IgD-negative memory B cell (primary cell): ENCODE measurements around the gene PTH2R. TPM values are rescaled to one million over a fixed set of nuclear protein-coding genes. Genes with fewer than 3 reads are reported as not detected.
"Not testable (repeated sequence)": the region's sequence is repeated elsewhere in the genome, so short reads cannot be mapped to it uniquely, and the experiment has no call there.

Experiments
- H3K27ac Mint-ChIP-seq, 3 donors: one replicate each; pipeline ENCODE4 v1.8.0; 2020 to 2022; ENCODE audit warnings: mild to moderate bottlenecking in 3 of 3, mixed read lengths in 3 of 3, moderate library complexity in 1 of 3
- H3K27me3 Mint-ChIP-seq: one replicate; pipeline ENCODE4 v1.8.0; 2021; ENCODE audit warnings: mixed read lengths
- H3K36me3 Mint-ChIP-seq: one replicate; pipeline ENCODE4 v1.8.0; 2020; ENCODE audit warnings: mild to moderate bottlenecking, mixed read lengths
- H3K4me1 Mint-ChIP-seq, 3 donors: one replicate each; pipeline ENCODE4 v1.8.0; 2020 to 2022; ENCODE audit warnings: mixed read lengths in 3 of 3, mild to moderate bottlenecking in 1 of 3
- H3K4me3 Mint-ChIP-seq, 4 donors: one replicate each; pipeline ENCODE4 v1.8.0; 2020 to 2022; ENCODE audit warnings: mild to moderate bottlenecking in 4 of 4, mixed read lengths in 4 of 4, moderate library complexity in 3 of 4
- H3K9me3 Mint-ChIP-seq, 3 donors: one replicate each; pipeline ENCODE4 v1.8.0; 2020 to 2021; ENCODE audit warnings: mixed read lengths in 3 of 3, mild to moderate bottlenecking in 1 of 3
- polyA plus RNA-seq: library from polyadenylated mRNA; unstranded; fragments of 300-500 nt; fragmentation: Illumina TruSeq; gene quantifications from one replicate; pipeline ENCODE4 v1.2.3, GENCODE V29; 2021

The PTH2R gene
- polyA plus RNA-seq, 1 donor from 2014 or later = 0.23 TPM

GRCh38 chr2:208441951-208442350 is 35.4 kb downstream of the PTH2R start:
- Mint-ChIP-seq H3K27me3 (peaks cover 1% of the 10 kb centered on the region), H3K27ac (no peak overlapping the region), H3K36me3 (no peaks in the 10 kb centered on the region), H3K4me1 (no peaks in the 10 kb centered on the region), H3K4me3 (no peak overlapping the region), H3K9me3 (no peaks in the 10 kb centered on the region)

- not testable (repeated sequence) for H3K9me3 Mint-ChIP-seq, H3K36me3 Mint-ChIP-seq, H3K4me1 Mint-ChIP-seq, H3K27ac Mint-ChIP-seq, H3K4me3 Mint-ChIP-seq, H3K27me3 Mint-ChIP-seq
Observed at GRCh38 chr2:208447447-208447846, 40.9 kb downstream of the PTH2R start.

DNA sequence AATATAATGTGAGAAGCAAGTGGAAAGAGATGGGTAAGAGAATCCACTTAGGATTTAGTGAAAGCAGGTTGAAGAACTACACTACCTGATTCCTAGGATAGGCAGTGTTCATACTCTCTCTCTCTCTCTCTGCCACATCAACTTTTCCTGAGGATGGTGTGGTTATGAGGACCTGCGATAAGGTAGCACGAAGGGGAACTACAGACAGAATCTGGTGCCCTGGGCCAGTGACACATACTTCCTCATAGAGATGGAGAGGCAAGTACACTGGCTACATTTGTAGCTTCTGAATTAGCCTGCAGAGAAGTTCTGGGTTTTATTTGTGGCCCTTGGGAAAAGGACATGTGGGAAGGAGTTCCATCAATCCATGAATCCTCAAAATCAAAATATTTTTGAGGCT is 44.5 kb downstream of the PTH2R start:
- H3K27me3 Mint-ChIP-seq = no peaks in the 10 kb centered on the region
- H3K36me3 Mint-ChIP-seq = no peaks in the 10 kb centered on the region
- no peak overlapping the region for H3K4me3 Mint-ChIP-seq
- peaks cover 0 to 2% (median 0%) of the 10 kb centered on the region in 3 donors for H3K4me1 Mint-ChIP-seq
- H3K9me3 Mint-ChIP-seq = no peaks in the 10 kb centered on the region
- H3K27ac Mint-ChIP-seq = no peak overlapping the region

- Mint-ChIP-seq H3K27ac (no peak overlapping the region), H3K4me3 (no peak overlapping the region), H3K36me3 (no peaks in the 10 kb centered on the region), H3K9me3 (no peaks in the 10 kb centered on the region), H3K27me3 (no peaks in the 10 kb centered on the region), H3K4me1 (peaks cover 0 to 2% (median 0%) of the 10 kb centered on the region in 3 donors)
Observed at GRCh38 chr2:208454861-208455260, 48.3 kb downstream of the PTH2R start.

GRCh38 chr2:208463721-208464120 is 57.1 kb downstream of the PTH2R start:
- Mint-ChIP-seq H3K9me3 (no peaks in the 10 kb centered on the region), H3K27ac (no peak overlapping the region), H3K4me1 (no peaks in the 10 kb centered on the region), H3K36me3 (no peaks in the 10 kb centered on the region), H3K27me3 (no peaks in the 10 kb centered on the region), H3K4me3 (no peak overlapping the region)

DNA sequence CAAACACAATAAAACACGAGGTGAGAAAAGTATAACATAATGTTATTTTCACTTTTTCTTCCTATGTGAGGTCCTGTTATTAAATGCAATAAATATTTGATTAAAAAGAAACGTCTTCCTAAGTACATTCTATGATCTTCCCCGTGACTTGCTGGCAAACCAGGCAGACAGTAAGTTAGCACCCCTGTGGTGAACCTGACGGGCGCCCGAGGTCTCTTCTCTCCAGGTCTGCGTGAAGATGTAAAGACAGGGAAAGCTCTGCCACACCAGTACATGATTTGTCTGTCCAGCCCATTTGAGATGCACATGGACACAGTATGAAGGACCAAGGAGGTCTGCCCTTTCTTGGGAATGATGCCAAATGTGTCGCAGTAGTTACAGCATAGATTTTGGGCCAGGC is 57.6 kb downstream of the PTH2R start:
- H3K27me3 Mint-ChIP-seq = no peaks in the 10 kb centered on the region
- no peaks in the 10 kb centered on the region for H3K4me1 Mint-ChIP-seq
- no peak overlapping the region for H3K27ac Mint-ChIP-seq
- no peaks in the 10 kb centered on the region for H3K9me3 Mint-ChIP-seq
- no peak overlapping the region for H3K4me3 Mint-ChIP-seq
- no peaks in the 10 kb centered on the region for H3K36me3 Mint-ChIP-seq

- Mint-ChIP-seq H3K4me1 (no peaks in the 10 kb centered on the region), H3K4me3 (no peak overlapping the region), H3K27ac (no peak overlapping the region), H3K9me3 (no peaks in the 10 kb centered on the region), H3K27me3 (no peaks in the 10 kb centered on the region), H3K36me3 (no peaks in the 10 kb centered on the region)
Observed at GRCh38 chr2:208466151-208466919, 59.7 kb downstream of the PTH2R start.

DNA sequence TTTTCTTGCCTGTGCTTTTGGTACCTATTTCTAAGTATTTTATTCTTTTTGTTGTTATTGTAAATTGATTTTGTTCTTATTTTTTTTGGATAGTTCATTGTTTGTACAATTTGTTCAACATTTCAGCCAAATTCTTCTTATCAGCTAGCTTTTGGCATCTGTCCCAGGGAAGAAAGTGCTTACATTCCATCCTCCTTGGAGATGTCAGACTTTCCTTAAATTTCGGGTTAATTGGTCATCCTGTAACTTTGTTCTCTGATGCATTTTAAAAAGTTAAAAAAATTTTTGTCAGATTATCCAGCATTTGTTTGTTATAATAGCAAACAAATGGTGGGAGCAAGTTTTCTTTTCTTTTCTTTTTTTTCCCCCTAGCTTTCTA is 60.3 kb downstream of the PTH2R start:
- H3K27me3 Mint-ChIP-seq = no peaks in the 10 kb centered on the region
- H3K27ac Mint-ChIP-seq = no peak overlapping the region
- no peaks in the 10 kb centered on the region for H3K4me1 Mint-ChIP-seq
- H3K9me3 Mint-ChIP-seq = peaks cover 0 to under 1% (median 0%) of the 10 kb centered on the region in 3 donors
- no peaks in the 10 kb centered on the region for H3K36me3 Mint-ChIP-seq
- H3K4me3 Mint-ChIP-seq = no peak overlapping the region

- no peaks in the 10 kb centered on the region for H3K36me3 Mint-ChIP-seq
- no peak overlapping the region for H3K27ac Mint-ChIP-seq
- H3K27me3 Mint-ChIP-seq = no peaks in the 10 kb centered on the region
- no peaks in the 10 kb centered on the region for H3K4me1 Mint-ChIP-seq
- no peak overlapping the region for H3K4me3 Mint-ChIP-seq
- H3K9me3 Mint-ChIP-seq = peaks cover 0 to 2% (median 0%) of the 10 kb centered on the region in 3 donors
Observed at GRCh38 chr2:208467564-208467963, 61.0 kb downstream of the PTH2R start.

DNA sequence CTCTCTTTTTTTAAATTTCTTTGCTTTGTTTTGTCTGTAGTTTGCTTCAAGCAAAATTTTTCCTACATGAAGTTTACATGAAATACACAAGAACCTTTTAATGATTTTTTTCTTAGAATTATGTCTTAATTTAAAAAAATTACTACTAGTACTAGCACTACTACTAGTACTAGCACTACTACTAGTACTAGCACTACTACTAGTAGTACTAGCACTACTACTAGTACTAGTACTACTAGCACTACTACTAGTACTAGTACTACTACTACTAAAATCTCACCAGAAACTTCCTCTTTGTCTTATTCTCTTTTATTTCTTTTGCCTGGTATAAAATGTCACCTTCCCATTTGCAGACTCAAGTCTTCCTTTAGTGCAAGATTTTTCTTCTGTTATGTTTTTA is 71.1 kb downstream of the PTH2R start:
- Mint-ChIP-seq H3K4me3 (no peak overlapping the region), H3K4me1 (peaks cover 0 to 8% (median 6%) of the 10 kb centered on the region in 3 donors), H3K9me3 (no peaks in the 10 kb centered on the region), H3K27ac (no peak overlapping the region), H3K36me3 (peaks cover 2% of the 10 kb centered on the region), H3K27me3 (peaks cover 4% of the 10 kb centered on the region)

GRCh38 chr2:208479342-208479741 is 72.8 kb downstream of the PTH2R start:
- Mint-ChIP-seq H3K27ac (no peak overlapping the region), H3K27me3 (peaks cover 4% of the 10 kb centered on the region), H3K4me1 (peaks cover 0 to 9% (median 6%) of the 10 kb centered on the region in 3 donors), H3K9me3 (no peaks in the 10 kb centered on the region), H3K4me3 (no peak overlapping the region), H3K36me3 (peaks cover 2% of the 10 kb centered on the region)

- not testable (repeated sequence) for H3K9me3 Mint-ChIP-seq, H3K27me3 Mint-ChIP-seq, H3K4me1 Mint-ChIP-seq, H3K36me3 Mint-ChIP-seq
- Mint-ChIP-seq H3K27ac (peak overlapping the region in 1 of 3 donors; percentile 17), H3K4me3 (peak overlapping the region in 1 of 4 donors; percentile 58)
Observed at GRCh38 chr2:208481945-208482344, 75.4 kb downstream of the PTH2R start.

DNA sequence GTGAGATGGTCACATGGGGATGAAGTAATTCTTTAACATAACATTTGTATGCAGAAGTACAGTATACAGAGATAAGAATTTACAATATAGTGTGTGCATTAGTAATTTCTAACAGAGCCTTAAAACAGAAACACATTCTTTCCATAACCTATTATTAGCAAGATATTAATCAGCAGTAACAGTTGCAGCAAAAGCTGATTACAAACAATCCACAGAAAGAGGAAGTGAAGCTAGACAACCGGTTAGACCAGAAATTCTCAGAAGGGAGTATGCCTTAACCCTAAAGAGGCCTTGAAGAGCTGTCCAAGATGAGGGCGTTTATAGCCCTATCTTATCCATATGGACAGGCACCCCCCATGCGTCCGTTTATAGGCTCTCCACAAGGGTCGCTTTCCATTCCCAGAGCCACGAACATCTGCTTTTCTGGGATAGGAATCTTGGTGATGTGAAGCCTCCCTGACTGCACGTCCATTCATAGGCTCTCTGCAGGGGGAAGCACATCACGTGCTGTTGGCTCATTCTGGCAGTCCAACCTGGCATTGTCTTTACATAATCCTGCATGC is 75.9 kb downstream of the PTH2R start:
- H3K4me1 Mint-ChIP-seq, H3K27ac Mint-ChIP-seq, H3K9me3 Mint-ChIP-seq, H3K27me3 Mint-ChIP-seq, H3K36me3 Mint-ChIP-seq: not testable (repeated sequence)
- H3K4me3 Mint-ChIP-seq = peak overlapping the region in 1 of 4 donors; percentile 58

DNA sequence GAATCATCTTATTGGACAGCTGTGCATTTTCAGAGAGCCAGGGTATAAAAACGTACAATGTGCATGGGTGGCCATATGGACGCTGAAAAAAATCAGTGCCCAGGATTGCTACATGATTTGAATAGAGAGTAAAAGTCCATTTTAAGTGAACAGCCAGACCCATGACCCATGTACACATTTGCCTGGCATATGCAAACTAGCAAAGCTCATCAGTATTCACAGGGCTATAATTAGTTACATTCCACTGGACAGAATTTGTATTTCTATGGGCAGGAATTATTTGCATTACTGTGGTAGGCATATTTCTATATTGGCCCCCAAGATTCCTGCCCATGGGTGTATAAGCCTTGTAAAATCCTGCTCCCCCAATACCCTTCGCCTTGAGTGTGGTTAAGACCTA is 78.8 kb downstream of the PTH2R start:
- Mint-ChIP-seq H3K4me1 (peaks cover 0 to 8% (median 6%) of the 10 kb centered on the region in 3 donors), H3K27ac (no peak overlapping the region), H3K36me3 (no peaks in the 10 kb centered on the region), H3K27me3 (peaks cover 3% of the 10 kb centered on the region), H3K9me3 (peaks cover 0 to 4% (median 3%) of the 10 kb centered on the region in 3 donors), H3K4me3 (no peak overlapping the region)

DNA sequence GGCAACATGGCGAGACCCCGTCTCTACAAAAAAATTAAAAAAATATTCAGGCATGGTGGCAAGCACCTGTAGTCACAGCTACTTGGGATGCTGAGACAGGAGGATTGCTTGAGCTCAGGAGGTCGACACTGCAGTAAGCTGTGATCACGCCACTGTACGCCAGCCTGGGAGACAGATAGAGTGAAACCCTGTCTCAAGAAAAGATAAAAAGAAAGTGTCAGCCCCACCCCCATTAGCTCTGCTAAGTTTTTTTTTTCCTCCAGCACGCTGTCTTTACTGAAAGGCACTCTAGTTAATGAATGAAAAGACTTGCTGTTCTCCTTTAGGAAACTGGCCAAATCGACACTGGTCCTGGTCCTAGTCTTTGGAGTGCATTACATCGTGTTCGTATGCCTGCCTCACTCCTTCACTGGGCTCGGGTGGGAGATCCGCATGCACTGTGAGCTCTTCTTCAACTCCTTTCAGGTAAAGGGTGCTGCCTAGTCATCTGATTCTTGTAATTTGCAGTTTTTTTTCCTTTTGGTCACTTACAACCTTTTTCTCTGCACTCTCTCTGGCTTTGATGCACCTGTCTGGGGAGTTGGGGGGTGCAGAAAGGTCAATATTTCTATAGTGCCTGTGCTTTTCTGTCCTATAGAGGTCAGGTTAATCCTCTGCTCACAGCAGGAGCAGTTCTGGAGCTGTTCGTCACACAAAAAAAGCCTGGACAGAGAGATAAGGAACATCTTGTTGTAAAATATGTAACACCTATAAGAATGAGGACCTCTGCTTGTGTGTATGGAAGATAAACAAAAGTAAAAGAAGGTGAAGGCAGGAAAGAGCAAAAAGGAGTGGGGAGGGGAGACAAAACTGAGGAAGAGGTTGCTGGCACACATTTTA is 82.3 kb downstream of the PTH2R start:
- Mint-ChIP-seq H3K4me1 (no peaks in the 10 kb centered on the region), H3K36me3 (no peaks in the 10 kb centered on the region), H3K27me3 (peaks cover 3% of the 10 kb centered on the region), H3K9me3 (peaks cover 0 to 4% (median 3%) of the 10 kb centered on the region in 3 donors), H3K4me3 (no peak overlapping the region), H3K27ac (no peak overlapping the region)
